Mesenchymal stem cell (in vitro differentiated cells and primary cell): Measurements from ENCODE around the gene TEAD1.

Experiments used
- DNase-seq: peaks from one replicate; pipeline ENCODE4 v3.0.0-alpha.2; 2013
- H2AFZ ChIP-seq: one replicate; pipeline ENCODE4 v1.6.1; 2013; ENCODE audit warnings: low read depth, mild to moderate bottlenecking, control low read depth, inconsistent platforms, low read length, moderate library complexity
- H2AK5ac ChIP-seq: 2 replicates; pipeline ENCODE4 v1.6.1; 2013; ENCODE audit warnings: low read length, moderate library complexity, mild to moderate bottlenecking, inconsistent platforms; ENCODE audit not compliant: severe bottlenecking
- H2BK120ac ChIP-seq: one replicate; pipeline ENCODE4 v1.6.1; 2013; ENCODE audit warnings: low read depth, mild to moderate bottlenecking, inconsistent platforms, low read length, moderate library complexity
- H2BK12ac ChIP-seq, 2 experiments: one replicate each; pipeline ENCODE4 v1.6.1; 2013; ENCODE audit warnings: inconsistent platforms in 2 of 2, low read length in 2 of 2, mild to moderate bottlenecking in 2 of 2, moderate library complexity in 2 of 2, control low read depth in 1 of 2
- H2BK15ac ChIP-seq: one replicate; pipeline ENCODE4 v1.6.1; 2013; ENCODE audit warnings: mild to moderate bottlenecking, low read depth, inconsistent platforms; ENCODE audit not compliant: poor library complexity, severe bottlenecking
- H2BK5ac ChIP-seq: 2 replicates; pipeline ENCODE4 v1.6.1; 2013; ENCODE audit warnings: low read depth, mild to moderate bottlenecking, low read length, control low read depth, inconsistent platforms; ENCODE audit not compliant: poor library complexity, severe bottlenecking
- H3K14ac ChIP-seq, 2 experiments: one replicate each; pipeline ENCODE4 v1.6.1; 2013; ENCODE audit warnings: inconsistent platforms in 2 of 2, low read length in 2 of 2, control low read depth in 1 of 2, mild to moderate bottlenecking in 1 of 2, moderate library complexity in 1 of 2
- H3K18ac ChIP-seq, 2 experiments: one replicate each; pipeline ENCODE4 v1.6.1; 2013; ENCODE audit warnings: inconsistent platforms in 2 of 2, low read length in 2 of 2, control low read depth in 1 of 2, low read depth in 1 of 2, mild to moderate bottlenecking in 1 of 2
- H3K23ac ChIP-seq, 2 experiments: one replicate each; pipeline ENCODE4 v1.6.1; 2013; ENCODE audit warnings: inconsistent platforms in 2 of 2, low read length in 2 of 2, mild to moderate bottlenecking in 2 of 2, moderate library complexity in 2 of 2, control low read depth in 1 of 2
- H3K27ac ChIP-seq: 2 replicates; pipeline ENCODE4 v1.5.1; 2013; ENCODE audit warnings: mild to moderate bottlenecking, moderate library complexity, low read length, control low read depth, inconsistent platforms; ENCODE audit not compliant: poor library complexity, severe bottlenecking
- H3K27me3 ChIP-seq, 2 experiments: 2 replicates each; pipeline versions ENCODE4 v1.6.1 to v1.7.0; 2013; ENCODE audit warnings: low read length in 2 of 2, mild to moderate bottlenecking in 2 of 2, moderate library complexity in 2 of 2, control low read depth in 1 of 2, inconsistent platforms in 1 of 2; ENCODE audit not compliant: control insufficient read depth in 1 of 2, insufficient read depth in 1 of 2
- H3K36me3 ChIP-seq, 2 experiments: 2 replicates each; pipeline versions ENCODE4 v1.6.1 to v1.7.0; 2013; ENCODE audit warnings: low read length in 2 of 2, control low read depth in 1 of 2, inconsistent platforms in 1 of 2, low read depth in 1 of 2, mild to moderate bottlenecking in 1 of 2; ENCODE audit not compliant: insufficient read depth in 2 of 2, control insufficient read depth in 1 of 2
- H3K4ac ChIP-seq, 2 experiments: one replicate each; pipeline ENCODE4 v1.6.1; 2013; ENCODE audit warnings: inconsistent platforms in 2 of 2, low read length in 2 of 2, mild to moderate bottlenecking in 2 of 2, moderate library complexity in 2 of 2, control low read depth in 1 of 2, low read depth in 1 of 2
- H3K4me1 ChIP-seq: 2 replicates; pipeline ENCODE4 v1.6.1; 2013; ENCODE audit warnings: low read depth, low read length, control low read depth; ENCODE audit not compliant: control insufficient read depth, insufficient read depth
- H3K4me2 ChIP-seq: 2 replicates; pipeline ENCODE4 v1.6.1; 2013; ENCODE audit warnings: low read length, mild to moderate bottlenecking, inconsistent platforms; ENCODE audit not compliant: poor library complexity, severe bottlenecking
- H3K4me3 ChIP-seq, 2 experiments: 2 replicates each; pipeline versions ENCODE4 v1.5.1 to v1.7.0; 2013; ENCODE audit warnings: low read length in 2 of 2, mild to moderate bottlenecking in 2 of 2, control low read depth in 1 of 2, low read depth in 1 of 2; ENCODE audit not compliant: insufficient read depth in 1 of 2
- H3K79me1 ChIP-seq: replicated peaks from 2 replicates; pipeline ENCODE4 v1.6.1; 2013; ENCODE audit warnings: mild to moderate bottlenecking, control low read depth, low read length, inconsistent platforms; ENCODE audit not compliant: poor library complexity, severe bottlenecking
- H3K9ac ChIP-seq: 2 replicates; pipeline ENCODE4 v1.7.0; 2013; ENCODE audit warnings: mild to moderate bottlenecking, low read length, moderate library complexity
- H3K9me3 ChIP-seq: 2 replicates; pipeline ENCODE4 v1.7.0; 2013; ENCODE audit warnings: mild to moderate bottlenecking, low read length; ENCODE audit not compliant: control insufficient read depth
- H4K8ac ChIP-seq: one replicate; pipeline ENCODE4 v1.6.1; 2013; ENCODE audit warnings: inconsistent platforms, mild to moderate bottlenecking, low read length, moderate library complexity
- H4K91ac ChIP-seq: one replicate; pipeline ENCODE4 v1.6.1; 2013; ENCODE audit warnings: mild to moderate bottlenecking, low read length, inconsistent platforms
- WGBS: methylation state at CpG from one replicate; pipeline ENCODE4 v1.1.7; 2013; ENCODE audit warnings: mixed read lengths; 5-methylcytosine and 5-hydroxymethylcytosine counted together

The TEAD1 gene

GRCh38 chr11:12655842-12656241 is 18.4 kb upstream of the TEAD1 start:
- Histone ChIP-seq H2BK5ac (no peak overlapping the region), H2BK12ac (no peak overlapping the region), H4K8ac (no peak overlapping the region), H3K9ac (no peak overlapping the region), H3K4me1 (peaks cover 2% of the 10 kb centered on the region), H2AFZ (no peak overlapping the region), H3K79me1 (no peaks in the 10 kb centered on the region), H3K4ac (no peak overlapping the region), H3K14ac (no peak overlapping the region), H3K27me3 (no peaks in the 10 kb centered on the region), H3K27ac (no peak overlapping the region), H3K4me3 (no peak overlapping the region), H2BK15ac (no peak overlapping the region), H3K23ac (no peak overlapping the region), H2AK5ac (no peak overlapping the region), H3K36me3 (no peaks in the 10 kb centered on the region), H3K18ac (no peak overlapping the region), H3K9me3 (peaks cover 4% of the 10 kb centered on the region), H3K4me2 (no peak overlapping the region), H4K91ac (no peak overlapping the region), H2BK120ac (no peak overlapping the region)
- DNase-seq = no peak

- Histone ChIP-seq H3K4me1 (peaks cover 2% of the 10 kb centered on the region), H2BK5ac (no peak overlapping the region), H3K18ac (no peak overlapping the region), H3K36me3 (no peaks in the 10 kb centered on the region), H3K27me3 (no peaks in the 10 kb centered on the region), H3K4ac (no peak overlapping the region), H3K79me1 (no peaks in the 10 kb centered on the region), H3K14ac (no peak overlapping the region), H3K4me3 (no peak overlapping the region), H2BK120ac (no peak overlapping the region), H4K91ac (no peak overlapping the region), H2AFZ (no peak overlapping the region), H4K8ac (no peak overlapping the region), H3K4me2 (no peak overlapping the region), H2BK12ac (no peak overlapping the region), H3K9me3 (peaks cover 4% of the 10 kb centered on the region), H3K9ac (no peak overlapping the region), H3K27ac (no peak overlapping the region), H3K23ac (no peak overlapping the region), H2AK5ac (no peak overlapping the region), H2BK15ac (no peak overlapping the region)
- DNase-seq = no peak
- WGBS = 100% methylated on average over 2 of the region's 3 CpGs
Measured at GRCh38 chr11:12657336-12657735, 16.9 kb upstream of the TEAD1 start.

- DNase-seq = no peak
- H4K8ac ChIP-seq = no peak overlapping the region
- H2AK5ac ChIP-seq = no peak overlapping the region
- H3K14ac ChIP-seq = no peak overlapping the region
- no peak overlapping the region for H3K27ac ChIP-seq
- H2AFZ ChIP-seq = no peak overlapping the region
- no peak overlapping the region for H2BK5ac ChIP-seq
- no peak overlapping the region for H3K23ac ChIP-seq
- H2BK15ac ChIP-seq = no peak overlapping the region
- no peak overlapping the region for H3K4me3 ChIP-seq
- peaks cover 4% of the 10 kb centered on the region for H3K9me3 ChIP-seq
- no peak overlapping the region for H3K4me2 ChIP-seq
- 89% methylated on average over 1 of the region's 2 CpGs for WGBS
- no peak overlapping the region for H4K91ac ChIP-seq
- no peak overlapping the region for H3K9ac ChIP-seq
- H3K79me1 ChIP-seq = no peaks in the 10 kb centered on the region
- H3K36me3 ChIP-seq = no peaks in the 10 kb centered on the region
- H3K4me1 ChIP-seq = peaks cover 2% of the 10 kb centered on the region
- no peak overlapping the region for H2BK120ac ChIP-seq
- no peak overlapping the region for H3K4ac ChIP-seq
- no peak overlapping the region for H2BK12ac ChIP-seq
- H3K27me3 ChIP-seq = no peaks in the 10 kb centered on the region
- no peak overlapping the region for H3K18ac ChIP-seq
Measured at GRCh38 chr11:12657981-12658380, 16.2 kb upstream of the TEAD1 start.

GRCh38 chr11:12662101-12662689 is 12.0 kb upstream of the TEAD1 start:
- no peak overlapping the region for H3K4ac ChIP-seq
- no peak overlapping the region for H4K91ac ChIP-seq
- no peak overlapping the region for H2AFZ ChIP-seq
- no peaks in the 10 kb centered on the region for H3K79me1 ChIP-seq
- H3K36me3 ChIP-seq = no peaks in the 10 kb centered on the region
- no peak overlapping the region for H2AK5ac ChIP-seq
- no peak for DNase-seq
- H2BK5ac ChIP-seq = no peak overlapping the region
- no peak overlapping the region for H2BK12ac ChIP-seq
- no peak overlapping the region for H3K23ac ChIP-seq
- no peak overlapping the region for H3K9ac ChIP-seq
- no peak overlapping the region for H2BK120ac ChIP-seq
- H3K18ac ChIP-seq = no peak overlapping the region
- no peak overlapping the region for H2BK15ac ChIP-seq
- no peak overlapping the region for H3K14ac ChIP-seq
- no peak overlapping the region for H4K8ac ChIP-seq
- no peaks in the 10 kb centered on the region for H3K4me1 ChIP-seq
- no peak overlapping the region for H3K4me2 ChIP-seq
- no peak overlapping the region for H3K27ac ChIP-seq
- no peak overlapping the region for H3K4me3 ChIP-seq
- no peaks in the 10 kb centered on the region for H3K9me3 ChIP-seq
- H3K27me3 ChIP-seq = peaks cover 0 to 4% of the 10 kb centered on the region in 2 experiments
- 85% methylated on average over 8 of the region's 8 CpGs for WGBS
